C4-2B (cell line): Measurements from ENCODE around the gene WASHC2A.
"Not testable (repeated sequence)": the region's sequence is repeated elsewhere in the genome, so short reads cannot be mapped to it uniquely, and the experiment has no call there.

Experiments
- ZFX ChIP-seq: fragments of 450-650 bp; IDR thresholded peaks from 2 replicates; pipeline ENCODE4 v1.6.1; 2017
- TF ChIP-seq, protein P1 (sequence below): fragments of 450-650 bp; conservative IDR thresholded peaks from 2 replicates; pipeline ENCODE4 v1.5.1; 2017; ENCODE audit warnings: mild to moderate bottlenecking

DNA sequence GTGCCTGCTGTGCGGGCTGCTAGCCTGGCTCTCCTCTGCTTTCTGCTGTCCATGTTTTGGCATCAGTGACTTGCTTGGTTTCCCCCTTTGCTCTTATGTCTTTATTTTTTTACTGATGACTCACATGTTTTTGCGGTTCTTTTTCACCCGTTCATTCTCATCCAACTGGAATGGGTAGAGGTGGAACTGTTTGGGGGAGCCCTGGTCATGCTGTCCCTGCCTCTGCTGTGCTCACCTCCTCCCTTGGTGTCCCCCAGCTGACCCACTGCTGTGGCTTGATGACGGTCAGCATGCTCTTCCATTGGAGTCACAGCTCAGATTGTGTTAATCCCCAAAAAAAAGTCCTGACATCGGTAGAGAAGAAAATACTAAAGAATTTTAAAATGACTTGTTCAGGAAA, 26.9 kb downstream of the WASHC2A start:
- TF ChIP-seq, protein P1, sequence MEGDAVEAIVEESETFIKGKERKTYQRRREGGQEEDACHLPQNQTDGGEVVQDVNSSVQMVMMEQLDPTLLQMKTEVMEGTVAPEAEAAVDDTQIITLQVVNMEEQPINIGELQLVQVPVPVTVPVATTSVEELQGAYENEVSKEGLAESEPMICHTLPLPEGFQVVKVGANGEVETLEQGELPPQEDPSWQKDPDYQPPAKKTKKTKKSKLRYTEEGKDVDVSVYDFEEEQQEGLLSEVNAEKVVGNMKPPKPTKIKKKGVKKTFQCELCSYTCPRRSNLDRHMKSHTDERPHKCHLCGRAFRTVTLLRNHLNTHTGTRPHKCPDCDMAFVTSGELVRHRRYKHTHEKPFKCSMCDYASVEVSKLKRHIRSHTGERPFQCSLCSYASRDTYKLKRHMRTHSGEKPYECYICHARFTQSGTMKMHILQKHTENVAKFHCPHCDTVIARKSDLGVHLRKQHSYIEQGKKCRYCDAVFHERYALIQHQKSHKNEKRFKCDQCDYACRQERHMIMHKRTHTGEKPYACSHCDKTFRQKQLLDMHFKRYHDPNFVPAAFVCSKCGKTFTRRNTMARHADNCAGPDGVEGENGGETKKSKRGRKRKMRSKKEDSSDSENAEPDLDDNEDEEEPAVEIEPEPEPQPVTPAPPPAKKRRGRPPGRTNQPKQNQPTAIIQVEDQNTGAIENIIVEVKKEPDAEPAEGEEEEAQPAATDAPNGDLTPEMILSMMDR: not testable (repeated sequence)
- not testable (repeated sequence) for TF ChIP-seq ZFX
